Left lung (tissue), 10 donors: ENCODE measurements around the gene VAC14. TPM values are rescaled to one million over a fixed set of nuclear protein-coding genes. Genes with fewer than 3 reads are reported as not detected.

Experiments
- ATAC-seq: fragments of 200-7000 bp; cut with Tn5 transposase; one replicate; pipeline ENCODE4 v1.9.1; 2020; ENCODE audit warnings: moderate library complexity
- DNase-seq, 4 donors: peaks; one replicate each; pipeline ENCODE4 v3.0.0-alpha.2; 2013 to 2020
- H3K27ac ChIP-seq, 2 donors: fragments of 200-600 bp; sonication (generic) in 1 of 2; one replicate each; pipeline versions ENCODE4 v1.5.0 to v1.8.0; 2020 to 2021
- H3K27me3 ChIP-seq, 2 donors: fragments of 200-600 bp; sonication (generic) in 1 of 2; one replicate each; pipeline versions ENCODE4 v1.5.0 to v1.8.0; 2020 to 2021
- H3K36me3 ChIP-seq, 2 donors: fragments of 200-600 bp; sonication (generic) in 1 of 2; one replicate each; pipeline versions ENCODE4 v1.5.0 to v1.8.0; 2020 to 2021
- H3K4me1 ChIP-seq, 2 donors: fragments of 200-600 bp; one replicate each; pipeline ENCODE4 v1.8.0; 2021
- H3K4me3 ChIP-seq, 2 donors: fragments of 200-600 bp; sonication (generic) in 1 of 2; one replicate each; pipeline versions ENCODE4 v1.5.0 to v1.8.0; 2020 to 2021; ENCODE audit warnings: mild to moderate bottlenecking in 1 of 2
- H3K9me3 ChIP-seq, 2 donors: fragments of 200-600 bp; sonication (generic) in 1 of 2; one replicate each; pipeline versions ENCODE4 v1.5.0 to v1.8.0; 2020 to 2021
- CTCF ChIP-seq, 2 donors: fragments of 200-600 bp; sonication (generic) in 1 of 2; IDR thresholded peaks; one replicate each; pipeline versions ENCODE4 v1.5.0 to v1.8.0; 2021; ENCODE audit warnings: antibody characterized with exemption in 2 of 2
- intact Hi-C, 2 donors: fragments of 100-400 bp; cut with DNase I; formaldehyde crosslinking; loops; one replicate each; pipeline versions ENCODE4 v1.11.2 to v1.14.2; 2022
- polyA plus RNA-seq, 6 donors: library from polyadenylated mRNA; unstranded; fragments of 120-200 nt; gene quantifications; one replicate each; pipeline ENCODE4 v1.2.1, GENCODE V29; 2013; ENCODE audit not compliant: insufficient read length in 6 of 6
- total RNA-seq, 2 donors: library from RNA; stranded (reverse); fragmentation: NEBNext Ultra II Directional; extraction: Animal tissue kit (Norgen Biotek cat#: 25700); gene quantifications; one replicate each; pipeline ENCODE4 v1.2.1, GENCODE V29; 2021
- donor health status: DM: no; HTN: yes; CAD: no.
- donor health status: DM: no; HTN: no; CAD: no.

VAC14 gene
- total and polyA plus RNA-seq, 8 donors: 22.2 to 53.2 (median 29.2) TPM

- no peak overlapping the region for H3K27ac ChIP-seq
- intact Hi-C loops: no loop called here
- no peak overlapping the region for H3K4me3 ChIP-seq
- peaks cover 0 to 49% of the 10 kb centered on the region in 2 donors for H3K36me3 ChIP-seq
- ATAC-seq: no peak
- peak in 1 of 4 donors; percentile 53 for DNase-seq
- no peaks in the 10 kb centered on the region for H3K27me3 ChIP-seq
- H3K4me1 ChIP-seq: no peaks in the 10 kb centered on the region
- TF ChIP-seq CTCF (IDR thresholded peaks at IDR 0.05): no peak
- no peaks in the 10 kb centered on the region for H3K9me3 ChIP-seq
These were observed 137.9 kb downstream of the VAC14 start for GRCh38 chr16:70662991-70663523.

GRCh38 chr16:70661918-70662641 is 138.9 kb downstream of the VAC14 start:
- no peak for TF ChIP-seq CTCF (IDR thresholded peaks at IDR 0.05)
- intact Hi-C loops: no loop called here

GRCh38 chr16:70661534-70661917 is 139.4 kb downstream of the VAC14 start:
- DNase-seq (no peak), ATAC-seq (no peak)
- no peak overlapping the region for H3K27ac ChIP-seq
- intact Hi-C loops: no loop called here
- no peaks in the 10 kb centered on the region for H3K4me1 ChIP-seq
- no peak overlapping the region for H3K4me3 ChIP-seq
- peaks cover 0 to 46% of the 10 kb centered on the region in 2 donors for H3K36me3 ChIP-seq
- no peak for TF ChIP-seq CTCF (IDR thresholded peaks at IDR 0.05)
- no peaks in the 10 kb centered on the region for H3K27me3 ChIP-seq
- H3K9me3 ChIP-seq: no peaks in the 10 kb centered on the region

More at GRCh38 chr16:70661918-70662641, 138.9 kb downstream of the VAC14 start:
- ATAC-seq (no peak), DNase-seq (peak in 1 of 4 donors; percentile 37)
- H3K36me3 ChIP-seq: peaks cover 0 to 49% of the 10 kb centered on the region in 2 donors
- H3K4me1 ChIP-seq: no peaks in the 10 kb centered on the region
- H3K9me3 ChIP-seq: no peaks in the 10 kb centered on the region
- no peaks in the 10 kb centered on the region for H3K27me3 ChIP-seq
- H3K4me3 ChIP-seq: no peak overlapping the region
- H3K27ac ChIP-seq: no peak overlapping the region

GRCh38 chr16:70660672-70661350 is 140.1 kb downstream of the VAC14 start:
- TF ChIP-seq CTCF (IDR thresholded peaks at IDR 0.05): no peak
- Histone ChIP-seq H3K4me3 (no peak overlapping the region), H3K36me3 (peaks cover 0 to 39% of the 10 kb centered on the region in 2 donors), H3K27me3 (no peaks in the 10 kb centered on the region), H3K9me3 (no peaks in the 10 kb centered on the region), H3K4me1 (no peaks in the 10 kb centered on the region), H3K27ac (no peak overlapping the region)
- intact Hi-C loops: no loop called here
- DNase-seq (no peak), ATAC-seq (no peak)
